Measurements from ENCODE around the gene PLXND1.
A peak's percentile ranks its signal among the peaks of the same experiment; 100 is the strongest.
"Not testable (repeated sequence)": the region's sequence is repeated elsewhere in the genome, so short reads cannot be mapped to it uniquely, and the experiment has no call there.

PLXND1 gene

GRCh38 chr3:129552287-129553050, 54.0 kb downstream of the PLXND1 start:
- peak in 9 of 51 donors; percentile 4 to 29 (median 13) for DNase-seq

- DNase-seq = no peak
Observed at GRCh38 chr3:129549805-129550204, 56.7 kb downstream of the PLXND1 start.

GRCh38 chr3:129549006-129549800, 57.3 kb downstream of the PLXND1 start:
- no peak for DNase-seq

- no peak for DNase-seq
Observed at GRCh38 chr3:129548104-129548965, 58.1 kb downstream of the PLXND1 start.

GRCh38 chr3:129547241-129547640, 59.2 kb downstream of the PLXND1 start:
- no peak for DNase-seq

GRCh38 chr3:129545951-129546350, 60.5 kb downstream of the PLXND1 start:
- DNase-seq = not testable (repeated sequence)

- no peak for DNase-seq
Observed at GRCh38 chr3:129543999-129544398, 62.5 kb downstream of the PLXND1 start.

GRCh38 chr3:129543156-129543790, 63.2 kb downstream of the PLXND1 start, which contains the start of gene H1-8:
TSS of gene H1-8 (plus strand) at chr3:129543175. CDS start at chr3:129543219, 44 bp downstream.
- no peak for DNase-seq

GRCh38 chr3:129542747-129543146, 63.7 kb downstream of the PLXND1 start:
- no peak for DNase-seq

GRCh38 chr3:129540776-129541516, 65.5 kb downstream of the PLXND1 start:
- DNase-seq = no peak

- DNase-seq = no peak
Observed at GRCh38 chr3:129539206-129539605, 67.3 kb downstream of the PLXND1 start.

GRCh38 chr3:129536804-129537203, 69.7 kb downstream of the PLXND1 start:
- no peak for DNase-seq

GRCh38 chr3:129536374-129536667, 70.2 kb downstream of the PLXND1 start:
- DNase-seq = no peak

GRCh38 chr3:129535075-129535474, 71.4 kb downstream of the PLXND1 start:
- no peak for DNase-seq

GRCh38 chr3:129534428-129535027, 71.9 kb downstream of the PLXND1 start:
- DNase-seq = no peak

- no peak for DNase-seq
Observed at GRCh38 chr3:129533406-129533805, 73.1 kb downstream of the PLXND1 start.

- no peak for DNase-seq
Observed at GRCh38 chr3:129532261-129532660, 74.2 kb downstream of the PLXND1 start.

- no peak for DNase-seq
Observed at GRCh38 chr3:129531699-129532098, 74.8 kb downstream of the PLXND1 start.

GRCh38 chr3:129530821-129531220, 75.7 kb downstream of the PLXND1 start:
- DNase-seq = no peak

GRCh38 chr3:129530251-129530791, 76.2 kb downstream of the PLXND1 start:
- DNase-seq = no peak
